Measurements from ENCODE around the gene SLC6A16.
A peak's percentile ranks its signal among the peaks of the same experiment; 100 is the strongest.
"Not testable (repeated sequence)": the region's sequence is repeated elsewhere in the genome, so short reads cannot be mapped to it uniquely, and the experiment has no call there.

SLC6A16 gene

GRCh38 chr19:49331187-49331586, 6.2 kb upstream of the SLC6A16 start:
- not testable (repeated sequence) for DNase-seq (ENCODE audit: low read depth)

- DNase-seq (ENCODE audit: low read depth): no peak
These were observed 3.8 kb upstream of the SLC6A16 start for GRCh38 chr19:49328741-49329140.

DNA sequence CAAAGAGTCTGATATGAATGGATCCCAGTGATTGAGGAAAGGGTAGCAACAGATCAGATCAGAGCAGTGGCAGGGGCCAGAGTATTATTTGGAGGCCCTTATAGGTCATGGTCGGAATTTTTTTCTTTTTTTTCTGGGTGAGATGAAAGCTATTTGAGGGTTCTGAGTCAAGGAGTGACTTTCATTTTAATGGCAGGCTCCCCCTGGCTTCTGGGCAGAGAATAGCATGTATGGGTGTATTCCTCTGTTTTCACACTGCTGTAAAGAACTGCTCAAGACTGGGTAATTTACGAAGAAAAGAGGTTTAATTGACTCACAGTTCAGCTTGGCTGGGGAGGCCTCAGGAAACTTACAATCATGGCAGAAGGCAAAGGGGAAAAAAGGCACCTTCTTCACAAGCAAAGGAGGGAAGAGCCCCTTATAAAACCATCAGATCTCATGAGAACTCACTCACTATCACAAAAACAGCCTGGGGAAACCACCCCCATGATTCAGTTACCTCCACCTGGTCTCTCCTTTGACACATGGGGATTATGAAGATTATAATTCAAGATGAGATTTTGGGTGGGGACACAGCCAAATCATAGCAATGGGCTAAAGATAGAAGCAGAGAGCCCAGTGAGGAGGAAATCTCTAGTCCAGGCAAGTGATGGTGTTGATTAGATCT, 3.0 kb upstream of the SLC6A16 start:
- DNase-seq (ENCODE audit: low read depth): peak; percentile 22

DNA sequence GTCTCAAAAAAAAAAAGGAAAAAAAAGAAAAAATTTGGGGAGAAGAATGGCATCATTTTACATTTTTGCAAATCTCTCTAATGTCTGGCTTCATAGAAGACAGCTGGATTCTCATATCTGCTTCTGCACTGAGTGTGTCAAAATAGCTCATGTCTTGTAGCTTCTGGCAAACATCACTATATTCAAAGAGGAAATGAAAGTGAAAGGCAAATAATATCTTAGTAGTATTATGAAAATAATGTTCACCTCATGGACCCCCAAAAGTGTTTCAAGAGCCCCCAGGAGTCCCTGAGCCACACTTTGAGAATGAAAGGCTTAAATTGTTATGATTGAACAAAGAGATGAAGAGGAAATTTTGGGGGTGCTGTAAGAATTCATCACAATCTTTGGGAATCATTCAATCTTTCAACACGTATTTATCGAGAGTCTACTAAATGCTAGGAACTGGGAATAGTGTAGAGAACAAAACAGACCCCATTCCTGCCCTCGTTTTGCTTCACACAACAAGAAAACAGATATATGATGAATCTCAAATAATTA, 1.2 kb upstream of the SLC6A16 start:
- no peak for DNase-seq (ENCODE audit: low read depth)

DNA sequence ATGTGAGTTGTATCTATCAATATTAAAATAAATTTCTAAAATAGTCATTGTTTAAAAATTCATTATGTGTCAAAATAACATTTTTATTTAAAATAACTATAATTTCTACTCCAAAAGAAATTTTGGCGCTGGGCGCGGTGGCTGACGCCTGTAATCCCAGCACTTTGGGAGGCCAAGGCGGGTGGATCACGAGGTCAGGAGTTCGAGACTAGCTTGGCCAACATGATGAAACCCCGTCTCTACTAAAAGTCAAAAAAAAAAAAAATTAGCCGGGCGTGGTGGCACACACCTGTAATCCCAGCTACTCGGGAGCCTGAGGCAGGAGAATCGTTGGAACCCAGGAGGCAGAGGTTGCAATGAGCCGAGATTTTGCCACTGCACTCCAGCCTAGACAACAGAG, 765 bp upstream of the SLC6A16 start:
- not testable (repeated sequence) for DNase-seq (ENCODE audit: low read depth)

GRCh38 chr19:49318296-49318695, 6.7 kb downstream of the SLC6A16 start:
- DNase-seq (ENCODE audit: low read depth): no peak

- no peak for DNase-seq (ENCODE audit: low read depth)
These were observed 8.7 kb downstream of the SLC6A16 start for GRCh38 chr19:49316284-49316683.

GRCh38 chr19:49315111-49315510, 9.9 kb downstream of the SLC6A16 start:
- no peak for DNase-seq (ENCODE audit: low read depth)

DNA sequence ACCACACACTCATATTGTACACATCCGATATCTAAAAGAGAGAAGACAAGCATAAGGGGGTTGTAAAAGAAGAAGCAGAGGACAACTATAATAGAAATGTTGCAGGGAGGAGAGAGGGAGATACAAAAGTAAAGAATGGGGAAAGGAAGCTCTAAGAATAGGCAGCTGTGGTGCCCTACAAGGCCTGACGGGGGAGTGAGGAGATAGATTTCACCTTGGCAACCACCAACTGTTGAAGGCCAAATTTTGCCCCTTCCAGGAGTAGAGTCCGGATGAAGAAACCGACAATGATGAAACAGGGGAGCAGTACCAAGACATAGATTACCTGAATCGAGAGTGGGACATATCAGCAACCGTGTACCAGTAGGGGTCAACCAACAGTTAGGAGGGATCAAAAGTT, 15.9 kb downstream of the SLC6A16 start:
- no peak for DNase-seq (ENCODE audit: low read depth)

DNA sequence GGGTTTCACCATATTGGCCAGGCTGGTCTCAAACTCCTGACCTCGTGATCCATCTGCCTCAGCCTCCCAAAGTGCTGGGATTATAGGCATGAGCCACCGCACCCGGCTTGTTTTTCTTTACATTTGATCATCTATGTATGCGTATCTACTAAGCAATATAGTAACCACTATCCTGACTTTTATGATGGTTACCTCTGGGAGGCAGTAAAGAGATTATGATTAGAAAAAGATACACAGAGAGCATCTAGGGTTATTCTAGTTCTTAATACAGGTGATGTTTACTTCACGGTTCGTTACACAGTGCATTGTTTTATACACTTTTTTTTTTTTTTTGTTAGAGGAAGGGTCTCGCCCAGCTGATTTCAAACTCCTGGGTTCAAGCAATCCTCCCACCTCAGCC, 18.3 kb downstream of the SLC6A16 start:
- not testable (repeated sequence) for DNase-seq (ENCODE audit: low read depth)

- no peak for DNase-seq (ENCODE audit: low read depth)
These were observed 23.1 kb downstream of the SLC6A16 start for GRCh38 chr19:49301866-49302252.

DNA sequence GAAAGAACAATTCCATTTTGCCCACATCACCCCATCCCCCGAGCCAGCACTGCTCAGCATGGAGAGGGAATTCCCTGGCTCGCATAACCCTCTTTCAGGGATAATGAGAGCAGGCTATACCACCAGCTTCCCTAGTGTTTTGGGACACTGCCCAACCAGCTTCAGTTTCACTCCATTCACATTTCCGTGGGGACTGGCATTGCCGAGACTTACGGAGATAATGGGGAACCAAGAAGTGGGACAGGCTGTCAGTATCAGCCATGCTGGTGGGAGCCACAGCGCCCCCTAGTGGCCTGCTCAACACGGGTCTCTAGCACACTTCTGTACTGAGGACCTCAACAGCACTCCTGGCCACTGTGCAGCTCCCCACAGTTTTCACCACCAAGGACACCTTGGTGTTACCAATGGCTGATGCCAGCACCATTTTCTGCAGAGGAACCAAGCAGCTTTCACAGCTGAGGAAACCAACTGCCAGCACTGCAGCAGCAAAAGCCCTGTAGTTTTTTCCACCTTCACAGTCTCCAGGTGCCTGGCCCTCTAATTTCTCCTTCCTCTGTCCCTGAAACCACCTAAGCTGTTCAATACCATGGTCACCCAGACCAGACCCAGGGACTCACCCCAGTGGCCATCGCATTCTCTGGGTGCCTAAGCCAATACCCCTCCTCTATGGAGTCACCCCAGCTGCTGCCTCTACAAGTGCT, 23.7 kb downstream of the SLC6A16 start:
- DNase-seq (ENCODE audit: low read depth): peak; percentile 68

DNA sequence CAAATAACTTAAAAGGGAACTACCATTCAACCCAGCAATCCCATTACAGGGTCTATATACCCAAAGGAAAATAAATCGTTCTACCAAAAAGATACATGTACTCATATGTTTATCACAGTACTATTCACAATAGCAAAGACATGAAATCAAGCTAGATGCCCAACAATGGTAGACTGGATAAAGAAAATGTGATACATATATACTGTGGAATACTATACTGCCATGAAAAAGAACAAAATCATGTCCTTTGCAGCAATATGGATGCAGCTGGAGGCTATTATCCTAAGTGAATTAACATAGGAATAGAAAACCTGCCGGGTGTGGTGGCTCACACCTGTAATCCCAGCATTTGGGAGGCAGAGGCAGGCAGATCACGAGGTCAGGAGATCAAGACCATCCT, 26.3 kb downstream of the SLC6A16 start:
- DNase-seq (ENCODE audit: low read depth): not testable (repeated sequence)

DNA sequence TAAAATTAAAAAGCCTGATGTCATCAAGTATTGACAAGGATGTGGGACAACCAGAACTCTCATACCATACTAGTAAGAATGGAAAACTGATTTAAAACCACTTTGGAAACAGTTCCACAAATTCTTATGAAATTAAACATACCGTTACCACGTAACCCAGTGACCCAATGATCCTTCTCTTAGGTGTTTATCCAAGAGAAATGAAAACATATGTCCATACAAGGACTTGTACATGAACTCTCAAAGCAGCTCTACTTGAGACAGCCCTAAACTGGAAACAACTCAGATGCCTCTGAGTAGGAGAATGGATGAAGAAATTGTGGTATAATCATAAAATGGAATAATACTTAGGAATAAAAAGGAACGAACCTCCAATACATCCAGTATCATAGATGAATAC, 27.6 kb downstream of the SLC6A16 start:
- DNase-seq (ENCODE audit: low read depth): no peak

DNA sequence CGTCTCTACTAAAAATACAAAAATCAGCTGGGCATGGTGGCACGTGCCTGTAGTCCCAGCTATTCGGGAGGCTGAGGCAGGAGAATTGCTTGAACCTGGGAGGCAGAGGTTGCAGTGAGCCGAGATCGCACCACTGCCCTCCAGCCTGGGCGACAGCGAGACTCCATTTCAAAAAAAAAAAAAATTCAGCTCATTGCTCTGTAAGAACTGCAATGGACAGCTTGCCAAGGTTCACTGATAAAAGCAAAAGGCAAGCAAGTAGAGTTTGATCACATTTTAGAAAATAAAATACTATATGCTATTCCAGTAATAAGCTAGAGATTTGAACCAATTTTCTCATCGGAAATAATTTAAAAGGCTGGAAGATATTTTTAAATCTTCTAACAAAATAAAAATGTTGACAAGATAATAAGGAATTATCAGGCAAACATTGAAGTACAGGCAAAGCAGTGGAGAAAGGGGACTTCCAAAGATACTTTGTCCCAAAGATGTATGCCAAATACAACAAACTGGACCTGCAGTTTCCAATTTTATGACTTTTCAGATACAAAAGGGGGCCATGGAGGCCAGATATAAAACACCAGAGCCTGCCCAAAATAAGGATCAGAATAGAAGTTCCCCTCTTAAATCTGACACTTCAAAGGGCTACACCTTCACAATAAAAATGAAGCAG, 29.6 kb downstream of the SLC6A16 start:
- DNase-seq (ENCODE audit: low read depth): no peak

DNA sequence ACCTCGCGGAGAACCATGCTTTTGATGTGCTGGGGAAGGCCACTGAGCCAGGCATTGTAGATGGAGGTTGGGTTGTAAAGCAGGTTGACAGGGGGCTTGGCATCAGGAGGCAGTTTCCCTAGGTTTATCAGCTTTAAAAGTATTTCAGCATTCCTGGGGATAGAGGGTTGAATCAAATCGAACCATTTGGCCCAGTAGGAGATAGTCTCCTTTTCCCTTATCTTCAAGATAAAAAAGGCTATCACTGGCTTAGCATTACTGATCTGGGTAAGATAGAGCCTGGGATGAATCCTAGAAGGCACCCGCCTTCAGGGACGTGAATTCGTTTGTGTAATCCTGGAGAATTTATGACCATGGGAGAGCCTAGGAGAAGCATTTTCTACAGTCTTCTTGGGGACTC, 30.6 kb downstream of the SLC6A16 start:
- no peak for DNase-seq (ENCODE audit: low read depth)

DNA sequence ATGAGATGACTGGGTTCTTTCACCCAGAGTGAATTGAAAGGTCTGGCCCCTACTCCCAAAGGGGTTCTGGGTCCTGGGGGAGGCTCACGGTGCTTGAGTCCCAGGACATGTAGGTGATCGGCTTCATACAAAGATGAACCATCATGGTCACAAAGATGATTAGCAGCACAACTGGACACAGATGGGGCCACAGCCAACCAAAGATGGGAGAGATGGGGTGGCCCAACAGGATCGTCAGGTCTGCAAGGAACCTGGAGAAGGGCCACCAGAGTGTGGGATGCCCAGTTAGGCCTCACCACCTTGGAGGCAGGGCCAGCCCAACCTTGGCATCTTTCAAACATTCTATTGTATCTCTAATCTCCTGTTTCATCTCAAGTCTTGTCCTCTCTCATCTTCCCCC, 34.5 kb downstream of the SLC6A16 start:
- DNase-seq (ENCODE audit: low read depth): no peak

DNA sequence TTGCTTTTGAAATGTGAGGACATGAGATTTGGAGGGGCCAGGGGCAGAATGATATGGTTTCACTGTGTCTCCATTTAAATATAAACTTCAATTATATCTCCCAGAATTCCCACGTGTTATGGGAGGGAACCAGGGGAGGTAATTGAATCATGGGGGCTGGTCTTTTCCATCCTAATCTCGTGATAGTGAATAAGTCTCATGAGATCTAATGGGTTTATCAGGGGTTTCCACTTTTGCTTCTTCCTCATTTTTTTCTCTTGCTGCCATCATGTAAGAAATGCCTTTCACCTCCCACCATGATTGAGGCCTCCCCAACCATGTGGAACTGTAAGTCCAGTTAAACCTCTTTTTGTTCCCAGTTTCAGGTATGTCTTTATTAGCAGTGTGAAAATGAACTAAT, 35.7 kb downstream of the SLC6A16 start:
- not testable (repeated sequence) for DNase-seq (ENCODE audit: low read depth)

GRCh38 chr19:49288205-49288604, 36.8 kb downstream of the SLC6A16 start:
- not testable (repeated sequence) for DNase-seq (ENCODE audit: low read depth)

GRCh38 chr19:49287141-49287770, 37.7 kb downstream of the SLC6A16 start:
- DNase-seq (ENCODE audit: low read depth): no peak

GRCh38 chr19:49282184-49282583, 42.8 kb downstream of the SLC6A16 start:
- no peak for DNase-seq (ENCODE audit: low read depth)

GRCh38 chr19:49272204-49272603, 52.8 kb downstream of the SLC6A16 start:
- DNase-seq (ENCODE audit: low read depth): no peak

Measured in T follicular helper cell (primary cell).